ENCODE measurements around the gene POLR2E. TPM values are rescaled to one million over a fixed set of nuclear protein-coding genes. Genes with fewer than 3 reads are reported as not detected.

Gene POLR2E
- total and polyA plus RNA-seq, 11 donors: 116 to 220 (median 139) TPM

GRCh38 chr19:1103708-1104310, 8.6 kb upstream of the POLR2E start, which contains the start of gene GPX4:
Gene GPX4 (plus strand): TSS chr19:1103994. CDS start chr19:1104044, 50 bp downstream.
- Histone ChIP-seq H3K9me3 (peaks cover 0 to 6% (median 0%) of the 10 kb centered on the region in 12 donors), H3K4me1 (peaks cover 0 to 74% (median 56%) of the 10 kb centered on the region in 12 donors), H3K4me3 (peak within 1 kb of the TSS; percentile 35 to 95 (median 76)), H3K36me3 (peaks cover 0 to 31% (median 27%) of the 10 kb centered on the region in 9 donors), H3K27me3 (no peaks in the 10 kb centered on the region), H3K27ac (peak within 1 kb of the TSS; percentile 79 to 100 (median 98))
- TF ChIP-seq CTCF (IDR thresholded peaks at IDR 0.05) (no peak), POLR2A (IDR thresholded peaks at IDR 0.05) (peak; percentile 40 to 96)
- DNase-seq (peak; percentile 99 to 100 (median 100)), ATAC-seq (peak; percentile 85 to 91 (median 90))
- intact Hi-C loops (cut with DNase I): loop anchor here in 5 of 10 donors (1.0 to 5.0 kb wide), 4 partner anchors 9 to 168 kb away; partner anchors contain the start of genes RNU6-2 (in 4 of the 5), TMEM259 (in 4 of the 5), CNN2 (in 1 of the 5) and POLR2E (in 1 of the 5)
- WGBS, 4 donors: 0 to 1% (median 0%) methylated on average over 46 to 75 of the region's 75 CpGs

GRCh38 chr19:1103132-1103707, 8.0 kb upstream of the POLR2E start:
- DNase-seq: no peak
- 36 to 47% (median 43%) methylated on average over 20 of the region's 20 CpGs for WGBS, 4 donors

GRCh38 chr19:1102407-1103131, 7.4 kb upstream of the POLR2E start:
- Histone ChIP-seq H3K27ac (peak overlapping the region; percentile 60 to 100 (median 98)), H3K27me3 (no peaks in the 10 kb centered on the region), H3K4me1 (peaks cover 0 to 82% (median 60%) of the 10 kb centered on the region in 12 donors), H3K9me3 (peaks cover 0 to 6% (median 0%) of the 10 kb centered on the region in 12 donors), H3K4me3 (peak overlapping the region in 2 of 12 donors; percentile 83 to 95), H3K36me3 (peaks cover 0 to 20% (median 16%) of the 10 kb centered on the region in 9 donors)
- DNase-seq (no peak), ATAC-seq (peak in 1 of 4 donors; percentile 6)
- 67 to 74% (median 71%) methylated on average over 17 of the region's 17 CpGs for WGBS, 4 donors
- TF ChIP-seq CTCF (IDR thresholded peaks at IDR 0.05) (no peak), POLR2A (IDR thresholded peaks at IDR 0.05) (no peak)
- intact Hi-C loops (cut with DNase I): loop anchor here in 5 of 10 donors (1.0 to 5.0 kb wide), 4 partner anchors 7 to 170 kb away; partner anchors contain the start of genes RNU6-2 (in 4 of the 5), TMEM259 (in 4 of the 5), CNN2 (in 1 of the 5) and POLR2E (in 1 of the 5)

More at GRCh38 chr19:1103132-1103707, 8.0 kb upstream of the POLR2E start:
- peak overlapping the region; percentile 31 to 100 (median 98) for H3K27ac ChIP-seq
- TF ChIP-seq CTCF (IDR thresholded peaks at IDR 0.05) (no peak), POLR2A (IDR thresholded peaks at IDR 0.05) (no peak)
- H3K36me3 ChIP-seq: peaks cover 0 to 25% (median 22%) of the 10 kb centered on the region in 9 donors
- ATAC-seq: no peak
- peaks cover 0 to 79% (median 60%) of the 10 kb centered on the region in 12 donors for H3K4me1 ChIP-seq
- peak overlapping the region in 10 of 12 donors; percentile 15 to 95 (median 78) for H3K4me3 ChIP-seq
- intact Hi-C loops (cut with DNase I): loop anchor here in 5 of 10 donors (1.0 to 5.0 kb wide), 4 partner anchors 8 to 169 kb away; partner anchors contain the start of genes RNU6-2 (in 4 of the 5), TMEM259 (in 4 of the 5), CNN2 (in 1 of the 5) and POLR2E (in 1 of the 5)
- H3K9me3 ChIP-seq: peaks cover 0 to 6% (median 0%) of the 10 kb centered on the region in 12 donors
- no peaks in the 10 kb centered on the region for H3K27me3 ChIP-seq
